Measurements from ENCODE around the gene ATXN7L1.

Gene ATXN7L1

GRCh38 chr7:105905209-105905909 lies 29.0 kb upstream of the ATXN7L1 start:
- Histone ChIP-seq H3K9ac (no peak overlapping the region), H3K4me3 (ENCODE audit: low read depth, low read length) (no peak overlapping the region), H3K27ac (no peak overlapping the region)

GRCh38 chr7:105904064-105904463 lies 27.7 kb upstream of the ATXN7L1 start:
- Histone ChIP-seq H3K27ac (no peak overlapping the region), H3K9ac (no peak overlapping the region), H3K4me1 (no peaks in the 10 kb centered on the region), H3K4me2 (ENCODE audit: low read length) (no peak overlapping the region), H3K79me2 (no peaks in the 10 kb centered on the region), H2AFZ (no peak overlapping the region), H3K4me3 (ENCODE audit: low read depth, low read length) (no peak overlapping the region), H3K9me3 (ENCODE audit: control insufficient read depth, low read length) (no peaks in the 10 kb centered on the region), H3K27me3 (ENCODE audit: control insufficient read depth, insufficient read depth, low read length) (no peaks in the 10 kb centered on the region), H3K36me3 (ENCODE audit: control insufficient read depth, insufficient read depth, low read length) (no peaks in the 10 kb centered on the region)
- no peak for TF ChIP-seq CTCF (IDR thresholded peaks at IDR 0.05)

More at GRCh38 chr7:105905209-105905909, 29.0 kb upstream of the ATXN7L1 start:
- no peaks in the 10 kb centered on the region for H3K36me3 ChIP-seq (ENCODE audit: control insufficient read depth, insufficient read depth, low read length)
- H3K4me1 ChIP-seq = no peaks in the 10 kb centered on the region
- H2AFZ ChIP-seq = no peak overlapping the region
- no peaks in the 10 kb centered on the region for H3K27me3 ChIP-seq (ENCODE audit: control insufficient read depth, insufficient read depth, low read length)
- no peaks in the 10 kb centered on the region for H3K9me3 ChIP-seq (ENCODE audit: control insufficient read depth, low read length)
- H3K4me2 ChIP-seq (ENCODE audit: low read length) = no peak overlapping the region
- TF ChIP-seq CTCF (IDR thresholded peaks at IDR 0.05) = no peak
- no peaks in the 10 kb centered on the region for H3K79me2 ChIP-seq

GRCh38 chr7:105902325-105902911 lies 26.0 kb upstream of the ATXN7L1 start:
- no peaks in the 10 kb centered on the region for H3K79me2 ChIP-seq
- no peak for TF ChIP-seq CTCF (IDR thresholded peaks at IDR 0.05)

GRCh38 chr7:105897999-105898398 lies 21.6 kb upstream of the ATXN7L1 start:
- Histone ChIP-seq H3K9ac (no peak overlapping the region), H2AFZ (no peak overlapping the region), H3K79me2 (no peaks in the 10 kb centered on the region), H3K27ac (no peak overlapping the region), H3K4me3 (ENCODE audit: low read depth, low read length) (no peak overlapping the region), H3K4me1 (no peaks in the 10 kb centered on the region), H3K4me2 (ENCODE audit: low read length) (no peak overlapping the region), H3K27me3 (ENCODE audit: control insufficient read depth, insufficient read depth, low read length) (no peaks in the 10 kb centered on the region), H3K9me3 (ENCODE audit: control insufficient read depth, low read length) (no peaks in the 10 kb centered on the region), H3K36me3 (ENCODE audit: control insufficient read depth, insufficient read depth, low read length) (no peaks in the 10 kb centered on the region)
- TF ChIP-seq CTCF (IDR thresholded peaks at IDR 0.05) = no peak

More at GRCh38 chr7:105902325-105902911, 26.0 kb upstream of the ATXN7L1 start:
- H3K27me3 ChIP-seq (ENCODE audit: control insufficient read depth, insufficient read depth, low read length) = no peaks in the 10 kb centered on the region
- H3K27ac ChIP-seq = no peak overlapping the region
- H3K4me1 ChIP-seq = no peaks in the 10 kb centered on the region
- no peaks in the 10 kb centered on the region for H3K9me3 ChIP-seq (ENCODE audit: control insufficient read depth, low read length)
- H2AFZ ChIP-seq = no peak overlapping the region
- H3K4me2 ChIP-seq (ENCODE audit: low read length) = no peak overlapping the region
- H3K36me3 ChIP-seq (ENCODE audit: control insufficient read depth, insufficient read depth, low read length) = no peaks in the 10 kb centered on the region
- H3K4me3 ChIP-seq (ENCODE audit: low read depth, low read length) = no peak overlapping the region
- H3K9ac ChIP-seq = no peak overlapping the region
